Measurements from ENCODE around the gene ESM1. TPM values are rescaled to one million over a fixed set of nuclear protein-coding genes. Genes with fewer than 3 reads are reported as not detected.
A peak's percentile ranks its signal among the peaks of the same experiment; 100 is the strongest.

ESM1 gene
- total RNA-seq, 1 donor: under 0.01 TPM

DNA sequence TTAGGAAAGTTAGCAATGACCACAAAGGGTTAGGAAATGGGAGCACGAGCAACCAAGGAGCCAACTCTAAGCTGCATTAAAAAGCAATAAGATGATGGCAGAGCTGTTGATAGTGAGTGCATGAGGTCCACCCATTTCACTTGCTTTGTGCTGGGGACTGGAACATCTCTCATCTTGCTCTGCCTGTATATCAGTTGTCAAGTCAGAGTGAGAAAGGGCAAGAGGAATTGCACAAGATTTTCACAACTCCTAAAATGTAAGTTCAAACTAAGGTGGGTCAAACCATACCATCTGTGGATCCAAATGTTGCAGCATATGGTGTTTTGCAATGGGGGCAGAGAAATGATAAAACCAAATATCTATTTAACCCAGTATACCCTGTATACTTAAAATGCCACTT, 2.8 kb upstream of the ESM1 start:
- DNase-seq (ENCODE audit: low read depth in 2 of 3, low spot score in 2 of 3): no peak

GRCh38 chr5:54986269-54986654, 869 bp upstream of the ESM1 start:
- no peak for DNase-seq (ENCODE audit: low read depth in 2 of 3, low spot score in 2 of 3)

DNA sequence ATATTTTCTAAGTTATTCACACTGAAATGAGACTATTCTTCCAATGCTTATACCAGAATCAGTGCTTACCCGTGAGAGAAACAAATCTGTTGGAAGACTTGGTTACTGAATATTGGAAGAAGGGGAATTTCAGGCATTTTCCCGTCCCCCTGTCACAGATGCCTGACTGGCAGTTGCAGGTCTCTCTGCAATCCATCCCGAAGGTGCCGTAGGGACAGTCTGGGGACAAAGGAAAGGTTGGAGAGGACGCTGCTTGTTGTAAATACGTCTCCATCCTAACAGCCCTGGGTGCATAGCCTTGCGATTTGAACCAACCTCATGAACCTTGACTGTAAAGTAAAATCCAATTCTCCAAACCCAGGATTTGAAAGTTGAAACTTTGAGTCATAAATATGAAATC, 3.5 kb downstream of the ESM1 start:
- no peak for DNase-seq (ENCODE audit: low read depth in 2 of 3, low spot score in 2 of 3)

- no peak for DNase-seq (ENCODE audit: low read depth in 2 of 3, low spot score in 2 of 3)
These were observed 9.7 kb downstream of the ESM1 start for GRCh38 chr5:54975701-54976100.

DNA sequence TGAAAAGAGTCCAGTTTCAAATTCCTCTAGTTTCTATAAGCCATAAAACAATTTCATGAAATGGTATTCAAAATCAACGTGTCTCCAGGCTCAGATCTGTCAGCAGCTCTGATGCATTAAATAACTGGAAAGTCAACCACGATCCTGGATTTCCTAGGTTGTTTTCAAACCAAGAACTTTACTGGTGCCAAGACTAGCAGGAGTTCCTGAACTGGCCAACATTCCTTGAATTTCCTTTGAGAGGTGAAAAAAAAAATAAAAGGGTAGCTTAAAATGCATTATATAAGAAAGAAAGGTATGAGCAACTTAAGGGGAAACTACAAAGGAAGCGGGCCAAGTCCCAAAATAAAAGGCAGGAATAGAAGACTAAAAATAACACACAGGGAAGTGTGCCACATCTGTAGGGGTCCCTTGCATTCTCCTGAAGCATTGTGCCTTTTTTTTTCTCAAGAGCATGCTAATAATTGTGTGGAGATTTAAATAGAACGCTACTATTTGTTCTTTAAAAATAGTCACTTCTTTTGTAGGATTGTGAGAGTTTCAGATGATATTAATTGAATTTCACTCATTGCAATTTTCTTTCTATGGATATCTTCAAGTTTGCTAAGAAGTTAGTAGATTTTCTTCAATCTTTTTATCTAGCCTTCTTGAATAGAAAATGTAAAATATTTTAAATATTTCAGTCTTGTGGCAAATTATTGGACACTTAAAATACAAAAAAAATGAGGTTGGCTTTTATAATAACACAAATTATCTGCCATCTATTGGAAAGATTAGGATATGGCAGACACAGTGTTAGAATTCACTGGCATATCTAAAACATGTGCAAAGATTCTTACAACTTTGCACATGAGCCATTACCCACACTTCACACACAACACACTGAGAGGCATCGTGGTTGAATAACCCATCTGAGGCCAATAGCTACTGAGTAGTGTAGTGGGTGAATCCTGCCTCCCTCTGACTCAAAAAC, 15.3 kb downstream of the ESM1 start:
- no peak for DNase-seq (ENCODE audit: low read depth in 2 of 3, low spot score in 2 of 3)

GRCh38 chr5:54969242-54969641, 16.2 kb downstream of the ESM1 start:
- no peak for DNase-seq (ENCODE audit: low read depth in 2 of 3, low spot score in 2 of 3)

GRCh38 chr5:54965806-54966205, 19.6 kb downstream of the ESM1 start:
- no peak for DNase-seq (ENCODE audit: low read depth in 2 of 3, low spot score in 2 of 3)

DNA sequence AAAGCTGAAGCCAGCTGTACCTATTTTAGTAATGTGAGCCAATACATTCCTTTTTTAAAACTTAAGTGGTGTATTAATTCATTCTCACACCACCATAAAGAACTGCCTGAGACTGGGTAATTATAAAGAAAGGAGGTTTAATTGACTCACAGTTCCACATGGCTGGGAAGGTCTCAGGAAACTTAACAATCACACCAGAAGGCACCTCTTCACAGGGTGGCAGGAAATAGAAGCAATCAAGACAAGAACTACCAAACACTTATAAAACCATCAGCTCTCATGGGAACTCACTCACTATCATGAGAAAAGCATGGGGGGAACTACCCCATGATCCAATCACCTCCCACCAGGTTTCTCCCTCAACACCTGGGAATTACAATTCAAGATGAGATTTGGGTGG, 21.0 kb downstream of the ESM1 start:
- no peak for DNase-seq (ENCODE audit: low read depth in 2 of 3, low spot score in 2 of 3)

GRCh38 chr5:54959673-54960418, 25.5 kb downstream of the ESM1 start:
- DNase-seq (ENCODE audit: low read depth in 2 of 3, low spot score in 2 of 3): peak in 2 of 3 donors; percentile 13 to 53

- DNase-seq (ENCODE audit: low read depth in 2 of 3, low spot score in 2 of 3): no peak
These were observed 28.5 kb downstream of the ESM1 start for GRCh38 chr5:54956922-54957321.

DNA sequence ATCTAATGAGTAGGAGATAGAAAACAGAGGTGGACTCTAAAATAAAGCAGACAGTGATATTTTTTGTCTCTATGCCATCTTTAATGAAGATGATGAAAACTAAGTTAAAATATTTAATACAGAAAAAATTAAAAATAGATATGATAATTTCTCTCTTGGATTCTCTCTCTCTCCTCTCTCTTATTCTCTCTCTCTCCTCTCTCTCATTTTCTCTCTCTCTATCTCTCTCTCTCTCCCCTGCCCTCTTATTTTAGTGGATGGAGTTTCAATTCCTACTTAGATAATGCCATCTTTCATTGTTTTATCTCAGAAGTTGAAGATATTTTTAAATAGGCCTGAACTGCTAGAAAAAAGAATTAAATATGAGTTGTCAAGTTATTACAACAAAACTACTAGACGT, 38.2 kb downstream of the ESM1 start:
- no peak for DNase-seq (ENCODE audit: low read depth in 2 of 3, low spot score in 2 of 3)

DNA sequence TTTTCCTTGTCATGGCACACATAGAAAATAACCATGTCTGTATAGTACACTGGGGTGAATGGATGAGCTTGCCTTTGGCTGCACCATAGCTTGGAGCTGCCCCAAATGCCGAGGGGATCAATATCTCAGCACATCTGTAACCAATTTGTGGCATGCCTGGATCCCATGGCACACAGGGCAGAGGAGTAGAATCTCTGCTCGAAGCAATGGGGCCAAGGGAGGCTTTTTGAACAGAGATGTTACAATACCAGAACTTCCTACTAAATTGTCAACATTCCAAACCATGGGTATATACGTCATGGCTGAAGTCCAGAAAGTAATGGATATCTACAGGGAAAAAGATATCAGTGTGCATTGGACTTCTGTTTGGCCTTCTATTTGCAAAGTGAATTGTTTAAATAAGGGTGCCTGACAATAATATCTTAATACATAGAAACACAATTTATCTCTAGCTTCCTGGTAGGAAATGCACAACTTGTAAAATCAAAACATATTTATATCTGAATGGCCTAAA, 39.0 kb downstream of the ESM1 start:
- DNase-seq (ENCODE audit: low read depth in 2 of 3, low spot score in 2 of 3): no peak

DNA sequence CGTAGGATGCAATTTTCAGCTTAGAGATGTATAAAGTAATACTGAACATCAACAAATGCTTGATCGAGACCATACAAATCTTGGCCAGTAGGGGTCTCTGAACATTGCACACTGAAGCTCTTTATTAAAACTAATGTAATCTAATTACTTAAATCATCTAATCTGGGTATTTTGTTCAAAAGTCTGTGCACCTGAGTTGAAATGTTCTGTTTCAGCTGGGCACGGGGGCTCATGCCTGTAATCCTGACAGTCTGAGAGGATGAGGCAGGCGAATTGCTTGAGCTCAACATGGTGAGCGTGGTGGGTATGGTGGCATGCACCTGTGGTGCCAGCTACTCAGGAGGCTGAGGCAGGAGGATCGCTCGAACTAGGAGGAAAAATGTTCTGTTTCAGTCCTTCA, 41.0 kb downstream of the ESM1 start:
- peak; percentile 20 to 60 (median 38) for DNase-seq (ENCODE audit: low read depth in 2 of 3, low spot score in 2 of 3)

GRCh38 chr5:54942064-54942778, 43.2 kb downstream of the ESM1 start:
- DNase-seq (ENCODE audit: low read depth in 2 of 3, low spot score in 2 of 3): no peak

DNA sequence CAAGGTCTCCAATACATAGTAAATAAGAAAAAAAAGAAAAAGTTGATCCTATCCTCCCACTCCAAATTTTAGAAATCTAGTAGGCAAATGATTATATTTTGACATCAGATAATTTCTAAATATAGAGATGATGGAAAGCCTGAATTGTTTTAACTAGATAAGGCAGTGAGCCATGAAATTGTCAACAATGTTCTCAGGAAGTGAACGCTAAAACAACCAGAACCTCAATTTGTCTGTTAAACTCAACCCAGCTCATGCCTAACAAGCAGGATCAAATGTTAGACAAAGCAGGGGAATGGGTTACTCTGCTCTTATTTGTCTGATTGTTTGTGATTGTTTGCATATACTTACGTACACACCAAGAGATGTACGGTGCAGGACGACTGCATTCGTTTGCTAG, 49.2 kb downstream of the ESM1 start:
- no peak for DNase-seq (ENCODE audit: low read depth in 2 of 3, low spot score in 2 of 3)

GRCh38 chr5:54932789-54933188, 52.6 kb downstream of the ESM1 start:
- no peak for DNase-seq (ENCODE audit: low read depth in 2 of 3, low spot score in 2 of 3)

GRCh38 chr5:54930736-54931135, 54.7 kb downstream of the ESM1 start:
- DNase-seq (ENCODE audit: low read depth in 2 of 3, low spot score in 2 of 3): no peak

All from hematopoietic multipotent progenitor cell (in vitro differentiated cells).